ENCODE measurements around the gene CPNE1. TPM values are rescaled to one million over a fixed set of nuclear protein-coding genes. Genes with fewer than 3 reads are reported as not detected.

CPNE1 gene
- total RNA-seq, 1 donor, result 92.0 TPM

DNA sequence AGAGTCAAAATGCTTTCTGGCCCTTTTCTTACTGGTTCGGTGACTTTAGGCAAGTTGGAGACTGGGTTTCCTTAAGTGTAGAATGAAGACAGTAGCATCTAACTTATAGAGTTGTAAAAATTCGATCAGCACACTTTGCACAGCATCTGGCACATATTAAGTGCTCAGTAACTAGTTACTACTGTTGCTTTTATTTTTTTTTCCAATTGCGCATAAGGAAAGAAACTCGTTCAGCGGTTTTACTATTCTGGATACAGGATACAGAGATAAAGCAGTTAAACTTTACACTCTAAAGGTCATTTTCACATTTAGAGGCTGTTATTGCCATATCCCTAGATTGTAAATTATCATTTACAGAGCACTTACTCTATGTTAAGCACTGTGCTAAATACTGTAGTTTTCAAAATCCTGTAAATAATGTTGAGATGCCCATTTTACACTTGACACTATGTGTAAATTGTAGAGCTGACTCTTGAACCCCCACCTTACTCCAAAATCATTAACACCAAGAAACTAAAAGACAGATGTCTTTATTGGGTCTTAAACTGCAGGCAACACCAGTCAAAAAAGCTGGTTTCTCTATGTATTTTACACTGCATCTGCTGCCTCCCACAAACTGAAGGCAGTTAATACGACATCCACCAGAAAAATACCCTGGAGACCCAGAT is 35.4 kb upstream of the CPNE1 start:
- H3K4me3 ChIP-seq (ENCODE audit: low read depth, low read length), result peak overlapping the region; percentile 73
- TF ChIP-seq, protein P1, sequence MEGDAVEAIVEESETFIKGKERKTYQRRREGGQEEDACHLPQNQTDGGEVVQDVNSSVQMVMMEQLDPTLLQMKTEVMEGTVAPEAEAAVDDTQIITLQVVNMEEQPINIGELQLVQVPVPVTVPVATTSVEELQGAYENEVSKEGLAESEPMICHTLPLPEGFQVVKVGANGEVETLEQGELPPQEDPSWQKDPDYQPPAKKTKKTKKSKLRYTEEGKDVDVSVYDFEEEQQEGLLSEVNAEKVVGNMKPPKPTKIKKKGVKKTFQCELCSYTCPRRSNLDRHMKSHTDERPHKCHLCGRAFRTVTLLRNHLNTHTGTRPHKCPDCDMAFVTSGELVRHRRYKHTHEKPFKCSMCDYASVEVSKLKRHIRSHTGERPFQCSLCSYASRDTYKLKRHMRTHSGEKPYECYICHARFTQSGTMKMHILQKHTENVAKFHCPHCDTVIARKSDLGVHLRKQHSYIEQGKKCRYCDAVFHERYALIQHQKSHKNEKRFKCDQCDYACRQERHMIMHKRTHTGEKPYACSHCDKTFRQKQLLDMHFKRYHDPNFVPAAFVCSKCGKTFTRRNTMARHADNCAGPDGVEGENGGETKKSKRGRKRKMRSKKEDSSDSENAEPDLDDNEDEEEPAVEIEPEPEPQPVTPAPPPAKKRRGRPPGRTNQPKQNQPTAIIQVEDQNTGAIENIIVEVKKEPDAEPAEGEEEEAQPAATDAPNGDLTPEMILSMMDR (IDR thresholded peaks at IDR 0.05; ENCODE audit: insufficient read depth, low read depth, low read length), result no peak
- no peak for DNase-seq (ENCODE audit: low read depth)

DNA sequence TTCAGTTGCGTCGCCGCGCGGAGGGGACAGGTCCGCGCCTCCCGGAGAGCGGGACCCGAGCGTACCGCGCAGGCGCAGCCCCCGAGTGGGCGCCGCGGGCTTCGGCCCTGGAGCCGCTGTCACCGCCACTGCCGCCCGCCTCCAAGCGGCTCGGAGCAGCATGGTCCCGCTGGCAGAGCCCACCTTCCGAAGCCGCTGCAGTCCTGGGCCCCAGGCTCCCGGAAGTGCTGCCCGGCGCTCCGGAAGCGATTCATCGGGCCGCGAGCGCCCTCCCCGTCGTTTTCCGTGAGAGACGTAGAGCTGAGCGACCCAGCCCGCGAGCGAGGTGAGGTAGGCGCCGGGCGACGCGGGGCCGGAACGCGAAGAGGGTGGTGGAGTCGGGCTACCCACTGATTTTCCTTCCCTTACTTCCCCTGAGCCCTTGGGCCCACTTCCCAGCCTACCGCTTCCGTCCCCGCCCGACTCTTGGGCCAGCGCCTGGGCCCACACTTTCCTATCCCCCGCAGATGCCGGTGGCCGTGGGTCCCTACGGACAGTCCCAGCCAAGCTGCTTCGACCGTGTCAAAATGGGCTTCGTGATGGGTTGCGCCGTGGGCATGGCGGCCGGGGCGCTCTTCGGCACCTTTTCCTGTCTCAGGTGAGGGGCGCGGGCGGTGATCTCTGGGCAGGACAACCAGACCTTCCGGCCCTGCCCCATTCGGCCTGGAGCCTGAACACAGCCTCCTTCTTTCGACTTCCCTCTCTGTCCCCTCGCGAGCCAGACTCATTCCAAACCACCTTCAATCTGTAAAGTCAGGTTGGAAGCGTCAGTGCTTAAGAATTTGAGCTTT is 34.6 kb upstream of the CPNE1 start, which contains the start of the genes NFS1 and ROMO1:
TSS of gene NFS1 (minus strand) at position 226 of the 830 bp plus-strand sequence. CDS start at position 162, 64 bp downstream.
TSS of gene ROMO1 (plus strand) at position 279 of the 830 bp plus-strand sequence. CDS start at position 507, 228 bp downstream.
- peak within 1 kb of the TSS; percentile 73 for H3K4me3 ChIP-seq (ENCODE audit: low read depth, low read length)
- TF ChIP-seq, protein P1 (IDR thresholded peaks at IDR 0.05; ENCODE audit: insufficient read depth, low read depth, low read length), result no peak
- peak; percentile 80 for DNase-seq (ENCODE audit: low read depth)

DNA sequence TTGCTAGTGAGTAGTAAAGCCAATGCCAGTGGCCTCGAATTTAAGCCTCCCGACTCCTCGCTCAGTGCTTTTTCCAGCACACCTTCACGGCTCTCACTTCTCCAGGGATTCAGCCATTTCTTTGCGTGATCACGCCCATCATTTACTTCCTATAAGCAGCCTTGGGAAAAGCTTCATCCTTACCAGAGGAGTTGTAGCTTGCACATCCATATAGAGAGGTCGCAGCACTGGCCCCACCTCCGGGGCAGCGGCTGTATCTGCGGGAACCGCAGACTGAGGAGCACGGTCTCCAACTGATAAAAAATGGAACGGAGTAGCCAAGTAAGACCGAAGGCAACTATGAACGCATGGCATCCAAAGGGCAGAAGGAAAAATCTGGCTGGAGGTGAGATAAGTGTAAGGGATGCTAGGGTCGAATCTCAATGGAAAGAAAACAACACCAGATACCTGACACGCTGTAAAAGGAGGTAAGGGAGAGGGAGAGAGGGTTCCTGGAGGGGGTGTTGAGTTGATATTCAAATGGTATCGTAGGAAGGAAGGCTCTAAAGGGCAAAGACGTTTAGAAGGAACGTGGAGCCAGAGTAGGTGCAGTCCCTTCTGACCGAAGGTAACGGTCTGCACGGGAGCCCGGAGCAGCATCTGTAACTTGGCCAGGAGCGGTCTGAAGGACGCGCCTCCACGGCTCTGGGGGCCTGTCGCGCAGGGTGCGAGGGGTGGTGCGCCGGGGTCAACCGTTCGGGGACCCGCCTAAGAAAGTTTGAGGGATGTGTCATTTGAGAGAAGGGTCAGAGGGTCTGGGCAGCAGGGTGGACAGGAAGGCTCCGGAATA is 33.8 kb upstream of the CPNE1 start:
- H3K4me3 ChIP-seq (ENCODE audit: low read depth, low read length), result peak overlapping the region; percentile 73
- TF ChIP-seq, protein P1 (IDR thresholded peaks at IDR 0.05; ENCODE audit: insufficient read depth, low read depth, low read length), result no peak
- DNase-seq (ENCODE audit: low read depth), result no peak

DNA sequence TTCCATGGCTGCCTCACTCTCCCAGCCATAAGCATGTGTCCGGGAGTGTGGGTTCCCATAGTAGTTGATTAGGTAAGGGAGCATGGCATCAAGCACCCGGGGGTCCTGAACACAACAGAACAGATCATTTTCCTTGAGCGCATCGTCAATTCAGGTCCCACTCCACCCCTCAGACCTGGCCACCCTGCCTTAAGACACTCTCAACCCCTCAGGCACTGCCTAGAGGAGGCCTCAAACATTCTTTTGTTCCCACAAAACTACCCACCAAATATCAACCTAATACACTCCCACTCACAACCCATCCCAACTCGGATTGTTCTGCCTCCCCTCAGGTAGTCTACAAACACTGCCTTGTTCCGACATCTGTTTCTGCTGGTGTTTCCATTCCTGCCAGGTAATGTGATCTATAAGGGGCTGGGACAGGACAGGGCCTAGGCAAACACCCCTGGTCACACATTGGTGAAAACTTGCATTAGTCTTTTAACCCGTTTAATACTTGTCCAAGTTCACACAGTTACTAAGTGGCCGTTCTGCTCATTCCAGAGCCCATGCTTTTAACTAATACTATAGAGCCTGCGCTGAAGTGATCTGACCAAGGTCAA is 33.1 kb upstream of the CPNE1 start:
- TF ChIP-seq, protein P1 (IDR thresholded peaks at IDR 0.05; ENCODE audit: insufficient read depth, low read depth, low read length), result no peak
- H3K4me3 ChIP-seq (ENCODE audit: low read depth, low read length), result peak overlapping the region; percentile 73
- DNase-seq (ENCODE audit: low read depth), result no peak

DNA sequence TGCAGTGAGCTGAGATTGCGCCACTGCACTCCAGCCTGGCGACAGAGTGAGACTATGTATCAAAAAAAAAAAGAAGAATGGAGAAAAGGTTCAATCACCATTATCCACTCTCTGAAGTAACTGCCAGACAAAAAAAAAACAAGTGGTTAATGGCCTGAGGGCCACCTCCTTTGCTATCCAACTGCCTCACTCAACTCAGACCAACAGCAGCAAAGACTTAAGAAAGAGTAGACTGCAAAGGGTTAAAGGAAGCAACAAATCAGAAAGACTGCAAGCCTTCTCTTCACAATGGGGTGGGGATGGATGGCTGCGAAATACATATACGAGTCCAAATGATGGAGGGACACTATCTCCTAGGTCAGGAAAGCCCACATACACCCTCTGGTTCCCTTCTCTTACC is 31.3 kb upstream of the CPNE1 start:
- no peak overlapping the region for H3K4me3 ChIP-seq (ENCODE audit: low read depth, low read length)
- DNase-seq (ENCODE audit: low read depth), result no peak

More for the DNA sequence above, 31.3 kb upstream of the CPNE1 start:
- TF ChIP-seq, protein P1 (IDR thresholded peaks at IDR 0.05; ENCODE audit: insufficient read depth, low read depth, low read length), result no peak

Data from fibroblast of villous mesenchyme (primary cell).